ENCODE results near the gene CENPU.

The CENPU gene

DNA sequence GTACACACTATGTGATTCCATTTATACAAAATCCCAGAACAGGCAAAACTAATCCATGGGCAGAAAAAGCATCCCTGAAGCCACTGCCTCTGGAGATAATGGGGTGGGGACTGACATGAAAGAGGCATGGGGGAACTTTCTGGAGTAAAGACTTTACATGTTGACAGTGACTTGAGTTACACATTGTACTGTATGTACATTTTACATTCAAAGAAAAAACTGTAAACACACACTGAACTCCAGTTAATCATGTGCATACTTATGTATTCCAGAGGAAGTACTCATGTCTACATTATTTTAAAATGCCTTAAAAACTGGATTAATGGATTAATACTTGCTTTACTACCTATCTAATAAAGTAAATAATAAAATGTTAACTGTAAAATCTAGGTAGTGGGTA, 21.6 kb downstream of the CENPU start:
- no peak for DNase-seq (ENCODE audit: low spot score)

DNA sequence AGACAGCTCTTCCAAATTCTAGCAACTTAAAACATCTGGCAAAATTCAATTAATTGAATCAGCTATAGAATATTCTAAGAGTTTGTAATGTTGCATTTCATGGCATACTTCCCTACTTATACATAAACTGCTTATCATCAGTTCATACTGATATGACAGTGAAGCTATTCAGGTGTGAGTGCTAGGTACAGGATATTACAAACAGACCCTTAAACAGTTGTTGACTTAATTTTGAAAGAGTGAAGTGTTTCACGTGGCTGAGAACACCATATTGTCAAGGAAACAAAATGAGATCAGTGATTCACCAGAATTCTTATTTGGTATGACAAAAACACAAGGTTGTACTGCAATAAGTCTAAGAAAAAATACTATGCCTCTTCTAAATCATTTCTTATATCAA, 27.4 kb downstream of the CENPU start:
- no peak for DNase-seq (ENCODE audit: low spot score)

- DNase-seq (ENCODE audit: low spot score), result peak; percentile 5
Observed at GRCh38 chr4:184705692-184706091, 28.2 kb downstream of the CENPU start.

DNA sequence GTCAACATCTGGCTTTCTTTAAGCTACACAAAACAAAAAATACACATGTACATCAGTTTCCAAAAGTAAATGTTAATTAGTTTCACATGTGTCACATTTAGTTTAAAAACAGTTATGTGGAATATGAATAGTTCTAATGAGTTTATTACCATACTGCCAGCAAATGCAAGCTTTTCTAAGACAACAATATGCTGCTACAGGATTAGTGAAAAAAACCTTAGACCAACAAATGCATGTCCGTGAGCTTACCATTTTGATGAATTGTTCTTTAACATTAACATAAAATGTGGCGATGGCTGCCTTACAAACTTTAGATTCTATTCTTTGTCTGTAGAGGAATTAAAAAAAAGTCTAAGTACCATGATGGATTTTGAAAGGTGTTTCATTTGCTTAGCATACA, 31.8 kb downstream of the CENPU start:
- DNase-seq (ENCODE audit: low spot score), result no peak

DNA sequence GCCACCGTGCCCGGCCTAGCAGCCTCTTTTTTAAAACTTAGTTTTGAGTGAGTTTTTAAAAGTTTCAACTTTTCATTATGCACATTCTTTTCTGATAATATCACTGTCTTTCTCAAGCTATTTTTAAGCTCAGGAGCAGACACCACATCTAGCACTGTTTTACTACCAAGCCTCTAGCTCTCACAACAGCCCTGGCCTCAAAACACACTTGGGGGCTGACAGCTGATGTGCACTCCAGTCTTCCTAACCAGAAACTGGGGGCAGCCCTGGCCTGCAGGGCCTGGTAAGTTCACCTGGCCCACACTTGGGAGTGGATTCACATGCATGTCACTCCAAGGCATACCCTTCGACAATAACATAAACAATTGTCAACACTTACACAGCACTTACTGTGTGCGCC, 34.0 kb downstream of the CENPU start:
- no peak for DNase-seq (ENCODE audit: low spot score)

- no peak for DNase-seq (ENCODE audit: low spot score)
Observed at GRCh38 chr4:184697956-184698355, 35.9 kb downstream of the CENPU start.

GRCh38 chr4:184695178-184695896, 38.6 kb downstream of the CENPU start:
- DNase-seq (ENCODE audit: low spot score), result no peak

GRCh38 chr4:184694412-184694956, 39.4 kb downstream of the CENPU start:
- DNase-seq (ENCODE audit: low spot score), result no peak

DNA sequence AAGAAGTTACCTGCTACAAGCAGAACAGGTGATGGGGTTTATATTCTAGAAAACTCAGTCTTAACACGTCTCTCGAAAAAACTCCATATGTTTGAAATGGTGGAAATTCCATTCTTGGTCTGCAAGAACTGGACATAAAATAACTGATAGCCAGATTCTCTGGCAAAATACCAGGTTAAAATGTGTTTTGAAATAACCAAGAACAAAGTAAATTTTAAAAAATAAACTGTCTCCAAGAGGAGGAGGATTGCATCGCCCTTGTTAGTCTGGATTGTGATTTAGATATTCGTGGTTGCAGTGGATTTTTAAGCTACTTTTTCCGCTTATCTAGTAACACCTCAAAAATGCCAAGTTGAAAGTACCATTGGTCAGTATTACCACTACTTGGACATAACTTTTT, 40.8 kb downstream of the CENPU start:
- no peak for DNase-seq (ENCODE audit: low spot score)

DNA sequence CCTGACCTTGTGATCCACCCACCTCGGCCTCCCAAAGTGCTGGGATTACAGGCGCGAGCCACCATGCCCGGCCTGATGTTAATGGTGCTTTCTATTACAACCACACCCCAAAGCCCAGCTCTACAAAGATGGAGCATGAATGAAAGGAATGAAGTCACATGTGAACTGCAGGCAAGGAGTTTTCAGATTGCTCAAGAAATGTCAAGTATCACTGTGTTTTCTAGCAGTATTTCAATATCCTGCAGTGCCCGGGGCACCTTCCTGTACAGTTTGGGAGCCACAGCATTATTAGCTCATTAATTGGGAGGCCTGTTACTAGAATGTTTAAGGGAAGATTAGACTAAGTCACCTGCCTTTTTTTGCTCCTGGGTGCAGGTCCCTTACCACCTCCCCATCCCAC, 44.2 kb downstream of the CENPU start:
- no peak for DNase-seq (ENCODE audit: low spot score)

- no peak for DNase-seq (ENCODE audit: low spot score)
Observed at GRCh38 chr4:184688447-184688846, 45.4 kb downstream of the CENPU start.

GRCh38 chr4:184688005-184688404, 45.9 kb downstream of the CENPU start:
- no peak for DNase-seq (ENCODE audit: low spot score)

- DNase-seq (ENCODE audit: low spot score), result no peak
Observed at GRCh38 chr4:184684491-184685189, 49.3 kb downstream of the CENPU start.

DNA sequence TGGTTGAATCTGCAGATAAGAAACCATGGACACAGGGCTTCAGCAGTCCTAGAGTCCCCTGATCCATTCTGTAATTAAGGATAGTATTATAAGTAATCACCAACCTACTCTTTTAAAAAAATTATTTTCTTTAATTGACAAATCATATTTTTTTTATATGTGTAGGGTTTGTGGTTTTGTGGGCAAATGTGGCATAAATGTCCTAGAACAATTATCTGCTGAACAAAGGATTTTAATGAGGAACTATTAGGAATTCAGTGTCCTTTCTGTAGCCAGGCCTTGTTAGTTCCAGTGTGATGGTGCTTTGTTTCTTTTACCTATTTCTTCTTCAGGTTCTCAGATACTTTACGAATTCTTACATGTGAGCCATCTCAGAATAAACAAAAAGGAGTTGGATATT, 52.0 kb downstream of the CENPU start:
- no peak for DNase-seq (ENCODE audit: low spot score)

GRCh38 chr4:184680698-184681097, 53.2 kb downstream of the CENPU start:
- DNase-seq (ENCODE audit: low spot score), result no peak

- no peak for DNase-seq (ENCODE audit: low spot score)
Observed at GRCh38 chr4:184675821-184676492, 57.9 kb downstream of the CENPU start.

DNA sequence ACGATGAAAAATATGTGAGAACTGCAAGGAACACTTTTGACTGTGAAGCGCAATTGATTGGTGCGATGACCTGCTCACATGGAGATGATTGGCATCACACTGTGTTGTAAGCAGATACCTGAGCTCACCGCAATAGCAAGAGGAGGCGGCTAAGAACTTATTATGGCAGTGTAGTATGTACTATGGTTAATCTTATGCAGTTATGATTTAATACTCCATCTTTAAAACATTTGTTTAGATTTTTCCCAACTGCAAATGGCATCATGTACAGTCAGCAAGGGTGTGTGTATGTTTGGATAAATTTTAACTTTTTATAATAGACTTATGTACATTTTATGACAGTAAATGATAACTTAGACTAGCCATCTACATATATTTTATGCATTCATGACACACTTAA, 58.9 kb downstream of the CENPU start:
- no peak for DNase-seq (ENCODE audit: low spot score)

- no peak for DNase-seq (ENCODE audit: low spot score)
Observed at GRCh38 chr4:184674011-184674410, 59.9 kb downstream of the CENPU start.

DNA sequence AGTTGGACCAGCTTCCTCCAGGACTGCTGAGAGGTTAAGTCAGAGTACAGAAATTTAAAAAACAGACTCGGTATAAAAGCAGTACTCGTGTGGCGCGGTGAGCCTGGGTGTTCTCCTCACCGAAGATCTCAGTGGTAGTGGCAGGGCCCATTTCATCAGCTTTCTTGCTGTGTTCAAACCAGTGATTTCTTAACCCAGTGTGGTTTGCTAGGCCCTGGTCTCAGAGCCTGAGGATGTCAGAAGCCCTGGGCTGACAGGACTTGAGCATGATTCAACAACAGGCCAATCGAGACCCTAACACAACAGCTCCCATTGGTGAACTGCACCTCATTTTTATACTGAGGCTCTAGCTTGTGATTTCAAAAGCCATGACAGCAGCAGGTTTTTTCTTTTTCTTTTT, 61.2 kb downstream of the CENPU start:
- DNase-seq (ENCODE audit: low spot score), result no peak

- no peak for DNase-seq (ENCODE audit: low spot score)
Observed at GRCh38 chr4:184671101-184671500, 62.8 kb downstream of the CENPU start.

DNA sequence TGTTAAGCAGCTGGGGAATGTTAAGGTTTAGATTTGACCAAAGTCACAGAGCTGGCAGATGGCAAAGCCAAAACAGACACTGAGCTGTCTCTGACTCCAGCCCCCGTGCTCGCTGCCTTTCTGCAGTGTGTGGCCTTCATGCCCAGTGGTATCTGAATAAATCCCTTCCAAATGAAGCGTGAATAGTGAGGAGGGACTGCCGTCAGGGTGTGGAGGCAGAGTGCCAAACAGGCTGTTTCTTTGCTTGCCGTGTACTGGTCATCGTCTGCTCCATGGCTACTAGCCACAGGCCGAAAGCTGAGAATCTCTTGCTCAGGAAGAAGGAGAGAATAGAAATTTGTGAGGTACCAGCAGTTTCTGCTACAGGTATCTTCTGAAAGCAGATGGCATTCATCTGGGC, 64.6 kb downstream of the CENPU start:
- no peak for DNase-seq (ENCODE audit: low spot score)

DNA sequence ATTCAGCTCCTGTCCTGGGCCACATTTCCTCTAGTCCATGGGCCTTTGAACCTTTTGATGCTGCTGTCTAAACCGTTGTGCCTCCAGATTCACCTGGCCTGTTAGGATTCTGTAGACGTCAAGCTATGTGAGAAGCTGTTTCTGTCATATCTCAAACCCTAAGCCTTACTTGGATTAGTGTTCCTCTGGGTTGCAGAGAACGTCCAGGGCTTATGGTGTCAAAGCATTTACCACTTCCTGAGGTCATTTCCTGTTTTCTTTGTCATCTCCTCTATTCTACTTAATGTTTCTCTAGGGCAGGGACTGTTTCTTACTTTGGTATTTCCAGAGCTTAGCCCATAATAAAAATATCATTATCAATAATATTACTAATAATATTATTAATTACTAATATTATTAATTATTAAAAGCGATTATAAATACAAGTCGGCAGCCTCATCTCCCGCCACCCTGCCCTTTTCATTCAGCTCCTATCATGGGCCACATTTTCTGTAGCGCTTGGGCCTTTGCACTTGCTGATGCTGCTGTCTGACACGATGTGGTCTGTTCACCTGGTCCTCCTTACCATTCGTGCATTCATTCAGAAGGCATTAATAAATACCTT, 65.3 kb downstream of the CENPU start:
- peak; percentile 33 for DNase-seq (ENCODE audit: low spot score)

DNA sequence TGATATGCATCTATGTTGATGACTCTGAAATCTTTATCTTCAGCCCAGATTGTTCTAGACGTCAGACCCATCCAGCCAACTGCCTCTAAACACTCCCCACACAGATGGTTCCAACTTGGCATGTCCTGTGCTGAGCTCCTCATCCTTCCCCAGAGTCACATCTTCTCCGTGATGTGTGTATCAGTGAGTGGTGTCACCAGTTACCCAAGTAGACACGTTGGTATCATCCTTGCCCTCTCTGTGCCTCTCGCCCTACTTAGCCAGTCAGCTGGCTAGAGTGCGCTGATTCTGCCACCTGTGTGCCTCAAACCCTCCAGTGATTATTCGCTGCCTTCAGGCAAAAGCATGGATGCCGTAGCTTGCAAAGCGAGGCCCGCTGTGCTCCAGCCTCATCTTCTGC, 65.8 kb downstream of the CENPU start:
- DNase-seq (ENCODE audit: low spot score), result no peak

All from CD4-positive, alpha-beta T cell treated with Interleukin-2 at 100 ng/mL for 4 hours (primary cell).